Endodermal cell (in vitro differentiated cells): ENCODE results near the gene ASS1. TPM values are rescaled to one million over a fixed set of nuclear protein-coding genes. Genes with fewer than 3 reads are reported as not detected.

Experiments
- DNase-seq: peaks from one replicate; pipeline ENCODE4 v3.0.0-alpha.2; 2017
- H3K27ac ChIP-seq: 2 replicates; pipeline ENCODE4 v1.5.1; 2013; ENCODE audit warnings: mild to moderate bottlenecking, low read depth, low read length, moderate library complexity
- H3K27me3 ChIP-seq: 2 replicates; pipeline ENCODE4 v1.6.1; 2013; ENCODE audit warnings: mild to moderate bottlenecking, low read length, moderate library complexity; ENCODE audit not compliant: insufficient read depth, control insufficient read depth, poor library complexity, severe bottlenecking
- H3K36me3 ChIP-seq: 2 replicates; pipeline ENCODE4 v1.7.0; 2013; ENCODE audit warnings: mild to moderate bottlenecking, low read length, moderate library complexity; ENCODE audit not compliant: control insufficient read depth, insufficient read depth
- H3K4me1 ChIP-seq: one replicate; pipeline ENCODE4 v1.7.0; 2013; ENCODE audit warnings: low read length; ENCODE audit not compliant: control insufficient read depth, insufficient read depth
- H3K4me3 ChIP-seq: 2 replicates; pipeline ENCODE4 v1.5.1; 2013; ENCODE audit warnings: mild to moderate bottlenecking, low read length, moderate library complexity
- H3K9ac ChIP-seq: 2 replicates; pipeline ENCODE4 v1.6.1; 2013; ENCODE audit warnings: mild to moderate bottlenecking, low read length, moderate library complexity; ENCODE audit not compliant: poor library complexity, severe bottlenecking; ENCODE audit errors: extremely low read depth
- H3K9me3 ChIP-seq: 2 replicates; pipeline ENCODE4 v1.6.1; 2013; ENCODE audit warnings: mild to moderate bottlenecking, low read length, moderate library complexity; ENCODE audit not compliant: control insufficient read depth
- H3K27ac Mint-ChIP-seq: 2 replicates; pipeline ENCODE4 v1.8.0; 2020; ENCODE audit warnings: mixed read lengths
- H3K27me3 Mint-ChIP-seq: 2 replicates; pipeline ENCODE4 v1.8.0; 2021; ENCODE audit warnings: mild to moderate bottlenecking, mixed read lengths; ENCODE audit not compliant: insufficient read depth
- H3K36me3 Mint-ChIP-seq: 2 replicates; pipeline ENCODE4 v1.8.0; 2020; ENCODE audit warnings: low read depth, mixed read lengths
- H3K4me1 Mint-ChIP-seq: 2 replicates; pipeline ENCODE4 v1.8.0; 2020; ENCODE audit warnings: mixed read lengths
- H3K4me3 Mint-ChIP-seq: 2 replicates; pipeline ENCODE4 v1.8.0; 2020; ENCODE audit warnings: mild to moderate bottlenecking, moderate library complexity, mixed read lengths
- H3K9me3 Mint-ChIP-seq: 2 replicates; pipeline ENCODE4 v1.8.0; 2020; ENCODE audit warnings: mild to moderate bottlenecking, mixed read lengths
- WGBS, 2 experiments: methylation state at CpG; one replicate each; pipeline versions ENCODE4 v1.1.5 to v1.1.7; 2013; ENCODE audit warnings: missing lambda C conversion rate in 2 of 2, mixed read lengths in 1 of 2; ENCODE audit not compliant: insufficient coverage in 1 of 2, insufficient read length in 1 of 2; 5-methylcytosine and 5-hydroxymethylcytosine counted together
- total RNA-seq, 2 donors: library from RNA; stranded (reverse); fragmentation: NEBNext Ultra II Directional in 1 of 2; extraction: Animal tissue kit (Norgen Biotek cat#: 25700) in 1 of 2; gene quantifications; 2 replicates in 1 of 2; 3 replicates in 1 of 2; pipeline ENCODE4 v1.2.1, GENCODE V29; 2021
- TF ChIP-seq, protein P1 (sequence below): fragments of 200-600 bp; sonication (generic); conservative IDR thresholded peaks from 2 replicates; pipeline ENCODE4 v1.5.0; 2021; ENCODE audit warnings: antibody characterized with exemption, mild to moderate bottlenecking

ASS1 gene
- total RNA-seq, 2 donors from 2014 or later = 30.9 to 57.2 TPM

- TF ChIP-seq, protein P1, sequence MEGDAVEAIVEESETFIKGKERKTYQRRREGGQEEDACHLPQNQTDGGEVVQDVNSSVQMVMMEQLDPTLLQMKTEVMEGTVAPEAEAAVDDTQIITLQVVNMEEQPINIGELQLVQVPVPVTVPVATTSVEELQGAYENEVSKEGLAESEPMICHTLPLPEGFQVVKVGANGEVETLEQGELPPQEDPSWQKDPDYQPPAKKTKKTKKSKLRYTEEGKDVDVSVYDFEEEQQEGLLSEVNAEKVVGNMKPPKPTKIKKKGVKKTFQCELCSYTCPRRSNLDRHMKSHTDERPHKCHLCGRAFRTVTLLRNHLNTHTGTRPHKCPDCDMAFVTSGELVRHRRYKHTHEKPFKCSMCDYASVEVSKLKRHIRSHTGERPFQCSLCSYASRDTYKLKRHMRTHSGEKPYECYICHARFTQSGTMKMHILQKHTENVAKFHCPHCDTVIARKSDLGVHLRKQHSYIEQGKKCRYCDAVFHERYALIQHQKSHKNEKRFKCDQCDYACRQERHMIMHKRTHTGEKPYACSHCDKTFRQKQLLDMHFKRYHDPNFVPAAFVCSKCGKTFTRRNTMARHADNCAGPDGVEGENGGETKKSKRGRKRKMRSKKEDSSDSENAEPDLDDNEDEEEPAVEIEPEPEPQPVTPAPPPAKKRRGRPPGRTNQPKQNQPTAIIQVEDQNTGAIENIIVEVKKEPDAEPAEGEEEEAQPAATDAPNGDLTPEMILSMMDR = no peak
- peaks cover 21% of the 10 kb centered on the region for H3K4me1 Mint-ChIP-seq
- WGBS, 2 experiments = 81 to 95% methylated on average over 4 to 20 of the region's 21 CpGs
- H3K4me3 Mint-ChIP-seq = no peak overlapping the region
- Histone ChIP-seq H3K36me3 (no peaks in the 10 kb centered on the region), H3K9ac (no peak overlapping the region), H3K9me3 (no peaks in the 10 kb centered on the region), H3K4me3 (no peak overlapping the region), H3K4me1 (peaks cover 5% of the 10 kb centered on the region), H3K27me3 (peaks cover 41% of the 10 kb centered on the region), H3K27ac (no peak overlapping the region)
- no peak overlapping the region for H3K27ac Mint-ChIP-seq
- DNase-seq = no peak
- H3K9me3 Mint-ChIP-seq = no peaks in the 10 kb centered on the region
- peaks cover 81% of the 10 kb centered on the region for H3K27me3 Mint-ChIP-seq
- H3K36me3 Mint-ChIP-seq = peaks cover 2% of the 10 kb centered on the region
Measured at GRCh38 chr9:130484362-130485072, 39.8 kb downstream of the ASS1 start.

DNA sequence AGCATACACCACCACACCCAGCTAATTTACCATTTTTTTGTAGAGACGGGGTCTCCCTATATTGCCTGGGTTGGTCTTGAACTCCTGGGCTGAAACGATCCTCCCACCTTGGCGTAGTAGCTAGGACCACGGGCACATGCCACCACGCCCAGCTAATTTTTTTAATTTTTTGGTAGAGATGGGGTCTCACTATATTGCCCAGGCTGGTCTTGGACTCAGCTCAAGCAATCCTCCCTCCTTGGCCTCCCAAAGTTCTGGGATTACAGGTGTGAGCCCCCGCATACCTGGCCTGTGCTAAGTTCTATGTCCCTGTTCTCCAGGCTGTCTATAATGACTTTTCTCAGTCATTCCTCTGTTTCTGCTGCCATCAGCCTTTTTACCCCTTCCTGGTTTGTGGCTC is 41.3 kb downstream of the ASS1 start:
- Histone ChIP-seq H3K36me3 (no peaks in the 10 kb centered on the region), H3K27ac (no peak overlapping the region), H3K4me1 (peaks cover 5% of the 10 kb centered on the region), H3K4me3 (no peak overlapping the region), H3K9me3 (no peaks in the 10 kb centered on the region), H3K9ac (no peak overlapping the region), H3K27me3 (peaks cover 41% of the 10 kb centered on the region)
- WGBS, 2 experiments = 96 to 98% methylated on average over 6 of the region's 6 CpGs
- no peak overlapping the region for H3K27ac Mint-ChIP-seq
- H3K4me1 Mint-ChIP-seq = peaks cover 26% of the 10 kb centered on the region
- DNase-seq = no peak
- TF ChIP-seq, protein P1 = no peak
- no peaks in the 10 kb centered on the region for H3K9me3 Mint-ChIP-seq
- H3K27me3 Mint-ChIP-seq = peaks cover 67% of the 10 kb centered on the region
- peaks cover 2% of the 10 kb centered on the region for H3K36me3 Mint-ChIP-seq
- H3K4me3 Mint-ChIP-seq = no peak overlapping the region

DNA sequence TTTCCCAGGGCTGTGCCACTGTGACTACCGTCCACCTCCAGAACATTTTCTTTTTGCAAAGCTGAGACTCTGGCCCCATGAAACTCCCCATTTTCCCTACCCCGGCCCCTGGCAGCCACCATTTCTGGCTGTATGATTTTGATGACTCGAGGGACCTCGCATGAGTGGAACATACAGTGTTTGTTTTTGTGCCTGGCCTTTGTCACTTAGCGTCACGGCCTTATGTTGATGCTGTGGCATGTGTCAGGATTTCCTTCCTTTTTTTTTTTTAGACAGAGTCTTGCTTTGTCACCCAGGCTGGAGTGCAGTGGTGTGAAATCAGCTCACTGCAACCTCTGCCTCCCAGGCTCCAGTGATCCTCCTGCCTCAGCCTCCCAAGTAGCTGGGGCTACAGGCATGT is 42.7 kb downstream of the ASS1 start:
- peaks cover 14% of the 10 kb centered on the region for H3K4me1 Mint-ChIP-seq
- no peak overlapping the region for H3K27ac Mint-ChIP-seq
- H3K36me3 Mint-ChIP-seq = peaks cover 2% of the 10 kb centered on the region

More for the DNA sequence above, 42.7 kb downstream of the ASS1 start:
- Histone ChIP-seq H3K9me3 (no peaks in the 10 kb centered on the region), H3K4me1 (no peaks in the 10 kb centered on the region), H3K27me3 (peaks cover 33% of the 10 kb centered on the region), H3K4me3 (no peak overlapping the region), H3K9ac (no peak overlapping the region), H3K27ac (no peak overlapping the region), H3K36me3 (no peaks in the 10 kb centered on the region)
- Mint-ChIP-seq H3K27me3 (peaks cover 54% of the 10 kb centered on the region), H3K4me3 (no peak overlapping the region), H3K9me3 (no peaks in the 10 kb centered on the region)
- WGBS, 2 experiments = 94 to 98% methylated on average over 5 to 6 of the region's 6 CpGs
- TF ChIP-seq, protein P1 = no peak
- DNase-seq = no peak
